ENCODE measurements around the gene CDC27.
"Not testable (repeated sequence)": the region's sequence is repeated elsewhere in the genome, so short reads cannot be mapped to it uniquely, and the experiment has no call there.

The CDC27 gene

GRCh38 chr17:47189732-47190237 lies 690 bp upstream of the CDC27 start:
- H3K4me3 ChIP-seq (ENCODE audit: low read depth, low read length): peak overlapping the region; percentile 75
- no peak for TF ChIP-seq CTCF (IDR thresholded peaks at IDR 0.05; ENCODE audit: low read depth, low read length)
- DNase-seq (ENCODE audit: low read depth, low spot score): no peak
- in situ Hi-C loops (cut with HindIII; ENCODE audit: low sequenced_read_pairs): no loop called here

GRCh38 chr17:47188271-47188875 lies 722 bp downstream of the CDC27 start:
- in situ Hi-C loops (cut with HindIII; ENCODE audit: low sequenced_read_pairs): no loop called here
- DNase-seq (ENCODE audit: low read depth, low spot score): peak; percentile 59
- H3K4me3 ChIP-seq (ENCODE audit: low read depth, low read length): peak overlapping the region; percentile 75
- TF ChIP-seq CTCF (IDR thresholded peaks at IDR 0.05; ENCODE audit: low read depth, low read length): no peak

GRCh38 chr17:47184681-47185080 lies 4.4 kb downstream of the CDC27 start:
- no peak for DNase-seq (ENCODE audit: low read depth, low spot score)
- no peak for TF ChIP-seq CTCF (IDR thresholded peaks at IDR 0.05; ENCODE audit: low read depth, low read length)
- in situ Hi-C loops (cut with HindIII; ENCODE audit: low sequenced_read_pairs): no loop called here

GRCh38 chr17:47180988-47181387 lies 8.1 kb downstream of the CDC27 start:
- in situ Hi-C loops (cut with HindIII; ENCODE audit: low sequenced_read_pairs); H3K4me3 ChIP-seq (ENCODE audit: low read depth, low read length); DNase-seq (ENCODE audit: low read depth, low spot score): not testable (repeated sequence)

More at GRCh38 chr17:47184681-47185080, 4.4 kb downstream of the CDC27 start:
- H3K4me3 ChIP-seq (ENCODE audit: low read depth, low read length): no peak overlapping the region

- in situ Hi-C loops (cut with HindIII; ENCODE audit: low sequenced_read_pairs): no loop called here
- TF ChIP-seq CTCF (IDR thresholded peaks at IDR 0.05; ENCODE audit: low read depth, low read length): no peak
- no peak for DNase-seq (ENCODE audit: low read depth, low spot score)
- H3K4me3 ChIP-seq (ENCODE audit: low read depth, low read length): no peak overlapping the region
These were observed 8.8 kb downstream of the CDC27 start for GRCh38 chr17:47180337-47180736.

GRCh38 chr17:47179141-47179540 lies 10.0 kb downstream of the CDC27 start:
- in situ Hi-C loops (cut with HindIII; ENCODE audit: low sequenced_read_pairs): no loop called here
- no peak for DNase-seq (ENCODE audit: low read depth, low spot score)
- no peak for TF ChIP-seq CTCF (IDR thresholded peaks at IDR 0.05; ENCODE audit: low read depth, low read length)
- H3K4me3 ChIP-seq (ENCODE audit: low read depth, low read length): no peak overlapping the region

- no peak for DNase-seq (ENCODE audit: low read depth, low spot score)
- H3K4me3 ChIP-seq (ENCODE audit: low read depth, low read length): no peak overlapping the region
- TF ChIP-seq CTCF (IDR thresholded peaks at IDR 0.05; ENCODE audit: low read depth, low read length): no peak
- in situ Hi-C loops (cut with HindIII; ENCODE audit: low sequenced_read_pairs): no loop called here
These were observed 11.8 kb downstream of the CDC27 start for GRCh38 chr17:47177261-47177660.
